ENCODE results near the gene NACC2. TPM values are rescaled to one million over a fixed set of nuclear protein-coding genes. Genes with fewer than 3 reads are reported as not detected.

The NACC2 gene
- total RNA-seq, 1 donor from 2014 or later = 34.0 TPM

DNA sequence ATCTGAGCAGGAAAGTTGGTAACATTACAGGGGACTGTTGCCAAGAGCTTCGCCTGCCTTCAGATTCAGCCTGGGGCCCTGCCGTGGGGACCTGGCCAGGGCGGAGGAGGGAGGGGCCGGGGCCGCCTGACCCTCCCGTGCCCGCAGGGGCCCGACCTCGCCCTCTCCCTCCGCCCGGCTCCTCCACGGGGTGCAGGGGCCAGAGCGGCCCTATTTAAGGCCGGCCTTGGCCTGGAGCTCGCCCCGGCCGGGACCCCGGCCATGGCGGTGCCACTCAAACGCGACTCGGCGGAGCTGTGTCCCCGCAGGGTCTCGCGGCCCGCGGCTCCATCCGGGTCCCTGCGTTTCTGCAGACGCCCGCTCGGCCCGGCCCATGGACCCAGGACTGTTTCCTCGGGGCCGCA lies 22.8 kb upstream of the NACC2 start:
- peak overlapping the region; percentile 88 for H3K9ac ChIP-seq (ENCODE audit: low read length)
- H3K9me3 ChIP-seq (ENCODE audit: insufficient read depth, low read depth, low read length) = no peaks in the 10 kb centered on the region
- peak overlapping the region; percentile 63 for H3K27ac ChIP-seq (ENCODE audit: low read depth, low read length)
- peak overlapping the region; percentile 73 for H2AFZ ChIP-seq (ENCODE audit: low read depth, low read length)
- H3K4me1 Mint-ChIP-seq (ENCODE audit: low read depth, unreplicated experiment) = peaks cover 2% of the 10 kb centered on the region
- no peaks in the 10 kb centered on the region for H3K36me3 ChIP-seq (ENCODE audit: insufficient read depth, low read length)
- H3K27me3 Mint-ChIP-seq (ENCODE audit: low read depth, unreplicated experiment) = no peaks in the 10 kb centered on the region
- TF ChIP-seq, protein P1, sequence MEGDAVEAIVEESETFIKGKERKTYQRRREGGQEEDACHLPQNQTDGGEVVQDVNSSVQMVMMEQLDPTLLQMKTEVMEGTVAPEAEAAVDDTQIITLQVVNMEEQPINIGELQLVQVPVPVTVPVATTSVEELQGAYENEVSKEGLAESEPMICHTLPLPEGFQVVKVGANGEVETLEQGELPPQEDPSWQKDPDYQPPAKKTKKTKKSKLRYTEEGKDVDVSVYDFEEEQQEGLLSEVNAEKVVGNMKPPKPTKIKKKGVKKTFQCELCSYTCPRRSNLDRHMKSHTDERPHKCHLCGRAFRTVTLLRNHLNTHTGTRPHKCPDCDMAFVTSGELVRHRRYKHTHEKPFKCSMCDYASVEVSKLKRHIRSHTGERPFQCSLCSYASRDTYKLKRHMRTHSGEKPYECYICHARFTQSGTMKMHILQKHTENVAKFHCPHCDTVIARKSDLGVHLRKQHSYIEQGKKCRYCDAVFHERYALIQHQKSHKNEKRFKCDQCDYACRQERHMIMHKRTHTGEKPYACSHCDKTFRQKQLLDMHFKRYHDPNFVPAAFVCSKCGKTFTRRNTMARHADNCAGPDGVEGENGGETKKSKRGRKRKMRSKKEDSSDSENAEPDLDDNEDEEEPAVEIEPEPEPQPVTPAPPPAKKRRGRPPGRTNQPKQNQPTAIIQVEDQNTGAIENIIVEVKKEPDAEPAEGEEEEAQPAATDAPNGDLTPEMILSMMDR (IDR thresholded peaks at IDR 0.05; ENCODE audit: insufficient read depth, low read depth, low read length) = no peak
- TF ChIP-seq EZH2 (IDR thresholded peaks at IDR 0.05; ENCODE audit: insufficient read depth, low read length) = no peak
- H3K36me3 Mint-ChIP-seq (ENCODE audit: low read depth, unreplicated experiment) = peaks cover 5% of the 10 kb centered on the region
- peak overlapping the region; percentile 71 for H3K4me3 ChIP-seq (ENCODE audit: insufficient read depth, low read depth, low read length)
- peak overlapping the region; percentile 86 for H3K4me2 ChIP-seq (ENCODE audit: low read length)
- peak overlapping the region; percentile 53 for H3K27ac Mint-ChIP-seq (ENCODE audit: unreplicated experiment)
- peaks cover 17% of the 10 kb centered on the region for H3K4me1 ChIP-seq (ENCODE audit: insufficient read depth, low read length)
- FAIRE-seq = no peak
- peaks cover 44% of the 10 kb centered on the region for H3K79me2 ChIP-seq (ENCODE audit: insufficient read depth, low read length)
- peak overlapping the region; percentile 84 for H3K4me3 Mint-ChIP-seq (ENCODE audit: unreplicated experiment)
- H3K27me3 ChIP-seq (ENCODE audit: insufficient read depth, low read length) = no peaks in the 10 kb centered on the region
- no peaks in the 10 kb centered on the region for H3K9me3 Mint-ChIP-seq (ENCODE audit: unreplicated experiment)
- no peak for DNase-seq (ENCODE audit: low read depth)
- peaks cover 24% of the 10 kb centered on the region for H4K20me1 ChIP-seq (ENCODE audit: insufficient read depth, low read length)

DNA sequence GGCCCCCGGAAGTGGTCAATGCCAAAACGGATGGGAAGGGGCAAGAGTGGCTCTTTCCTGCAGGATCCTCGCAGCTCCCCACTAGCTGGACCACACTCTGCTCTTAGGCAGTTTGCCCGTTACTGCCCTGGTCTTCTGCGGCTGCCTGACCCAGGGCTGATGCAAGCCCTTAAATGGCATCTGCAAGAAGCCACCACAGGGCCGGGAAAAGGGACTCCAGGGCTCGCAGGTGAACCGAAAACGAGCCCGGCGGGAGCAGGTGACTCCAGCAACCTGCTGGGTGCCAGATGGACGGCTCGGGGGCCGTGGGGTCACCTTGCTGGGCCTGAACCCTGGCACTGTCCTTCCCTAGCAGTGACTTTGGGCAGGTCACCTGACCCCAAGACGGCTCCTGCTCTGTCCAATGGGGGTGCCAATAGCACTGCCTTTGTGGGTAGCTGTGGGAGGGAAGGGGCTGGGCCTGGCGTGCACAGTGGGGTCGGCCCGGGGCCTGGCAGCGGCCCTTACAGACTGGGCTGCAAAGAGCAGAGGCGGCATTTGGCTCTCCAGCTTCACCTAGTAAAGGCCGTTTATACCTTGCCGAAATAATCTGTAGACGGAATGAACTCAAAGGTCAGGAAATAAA lies 22.3 kb upstream of the NACC2 start:
- H3K4me2 ChIP-seq (ENCODE audit: low read length) = peak overlapping the region; percentile 86
- peak overlapping the region; percentile 71 for H3K4me3 ChIP-seq (ENCODE audit: insufficient read depth, low read depth, low read length)
- H3K27ac ChIP-seq (ENCODE audit: low read depth, low read length) = no peak overlapping the region
- H3K9me3 ChIP-seq (ENCODE audit: insufficient read depth, low read depth, low read length) = no peaks in the 10 kb centered on the region
- H3K27me3 ChIP-seq (ENCODE audit: insufficient read depth, low read length) = no peaks in the 10 kb centered on the region
- H3K36me3 ChIP-seq (ENCODE audit: insufficient read depth, low read length) = no peaks in the 10 kb centered on the region
- Mint-ChIP-seq H3K4me1 (ENCODE audit: low read depth, unreplicated experiment) (peaks cover 2% of the 10 kb centered on the region), H3K9me3 (ENCODE audit: unreplicated experiment) (no peaks in the 10 kb centered on the region), H3K27ac (ENCODE audit: unreplicated experiment) (peak overlapping the region; percentile 53), H3K27me3 (ENCODE audit: low read depth, unreplicated experiment) (no peaks in the 10 kb centered on the region), H3K36me3 (ENCODE audit: low read depth, unreplicated experiment) (peaks cover 5% of the 10 kb centered on the region), H3K4me3 (ENCODE audit: unreplicated experiment) (peak overlapping the region; percentile 84)
- peaks cover 44% of the 10 kb centered on the region for H3K79me2 ChIP-seq (ENCODE audit: insufficient read depth, low read length)
- peaks cover 24% of the 10 kb centered on the region for H4K20me1 ChIP-seq (ENCODE audit: insufficient read depth, low read length)
- FAIRE-seq = no peak
- peaks cover 13% of the 10 kb centered on the region for H3K4me1 ChIP-seq (ENCODE audit: insufficient read depth, low read length)
- peak overlapping the region; percentile 88 for H3K9ac ChIP-seq (ENCODE audit: low read length)
- TF ChIP-seq, protein P1 (IDR thresholded peaks at IDR 0.05; ENCODE audit: insufficient read depth, low read depth, low read length) = no peak
- no peak for TF ChIP-seq EZH2 (IDR thresholded peaks at IDR 0.05; ENCODE audit: insufficient read depth, low read length)
- DNase-seq (ENCODE audit: low read depth) = no peak
- no peak overlapping the region for H2AFZ ChIP-seq (ENCODE audit: low read depth, low read length)

All from astrocyte (in vitro differentiated cells and primary cell).